Testis (tissue), 2 donors: Measurements from ENCODE around the gene FAM221B.

Experiments
- POLR2A ChIP-seq: fragments of 450-650 bp; IDR thresholded peaks from one replicate; pipeline ENCODE4 v1.6.1; 2017; ENCODE audit warnings: antibody characterized with exemption, mild to moderate bottlenecking, moderate library complexity
- TF ChIP-seq, protein P1 (sequence below), 3 experiments: fragments of 450-650 bp in 2 of 3; fragments of 200-600 bp in 1 of 3; sonication (generic) in 1 of 3; IDR thresholded peaks; one replicate each; pipeline ENCODE4 v1.5.1; 2016 to 2019; ENCODE audit warnings: antibody characterized with exemption in 3 of 3, mild to moderate bottlenecking in 2 of 3, moderate library complexity in 1 of 3

DNA sequence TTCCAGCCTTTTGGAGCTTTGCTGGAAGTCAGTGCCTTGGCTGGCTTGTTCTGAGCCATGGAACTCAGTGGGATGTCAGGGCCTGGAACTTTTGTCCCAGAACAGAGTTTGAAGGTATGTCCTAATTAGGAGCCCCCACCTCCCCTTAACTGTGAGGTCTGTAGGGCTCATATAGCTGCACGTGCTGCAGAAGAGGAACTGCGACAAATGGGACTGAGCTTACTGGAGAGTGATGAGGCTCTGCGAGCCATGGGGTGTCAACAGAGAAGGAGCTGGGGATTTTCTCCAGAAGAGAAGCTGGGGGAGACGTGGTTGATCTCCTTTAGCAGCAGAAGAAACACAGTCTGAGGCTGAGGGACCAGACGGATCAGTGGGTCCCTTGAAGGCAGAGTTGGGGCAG is 11.4 kb upstream of the FAM221B start:
- no peak for TF ChIP-seq POLR2A
- TF ChIP-seq, protein P1, sequence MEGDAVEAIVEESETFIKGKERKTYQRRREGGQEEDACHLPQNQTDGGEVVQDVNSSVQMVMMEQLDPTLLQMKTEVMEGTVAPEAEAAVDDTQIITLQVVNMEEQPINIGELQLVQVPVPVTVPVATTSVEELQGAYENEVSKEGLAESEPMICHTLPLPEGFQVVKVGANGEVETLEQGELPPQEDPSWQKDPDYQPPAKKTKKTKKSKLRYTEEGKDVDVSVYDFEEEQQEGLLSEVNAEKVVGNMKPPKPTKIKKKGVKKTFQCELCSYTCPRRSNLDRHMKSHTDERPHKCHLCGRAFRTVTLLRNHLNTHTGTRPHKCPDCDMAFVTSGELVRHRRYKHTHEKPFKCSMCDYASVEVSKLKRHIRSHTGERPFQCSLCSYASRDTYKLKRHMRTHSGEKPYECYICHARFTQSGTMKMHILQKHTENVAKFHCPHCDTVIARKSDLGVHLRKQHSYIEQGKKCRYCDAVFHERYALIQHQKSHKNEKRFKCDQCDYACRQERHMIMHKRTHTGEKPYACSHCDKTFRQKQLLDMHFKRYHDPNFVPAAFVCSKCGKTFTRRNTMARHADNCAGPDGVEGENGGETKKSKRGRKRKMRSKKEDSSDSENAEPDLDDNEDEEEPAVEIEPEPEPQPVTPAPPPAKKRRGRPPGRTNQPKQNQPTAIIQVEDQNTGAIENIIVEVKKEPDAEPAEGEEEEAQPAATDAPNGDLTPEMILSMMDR (IDR thresholded peaks at IDR 0.05), result no peak
